ENCODE data around the gene DST. TPM values are rescaled to one million over a fixed set of nuclear protein-coding genes. Genes with fewer than 3 reads are reported as not detected.
A peak's percentile ranks its signal among the peaks of the same experiment; 100 is the strongest.
"Not testable (repeated sequence)": the region's sequence is repeated elsewhere in the genome, so short reads cannot be mapped to it uniquely, and the experiment has no call there.

Gene DST
- total RNA-seq, 1 experiment from 2014 or later, result 75.5 TPM

DNA sequence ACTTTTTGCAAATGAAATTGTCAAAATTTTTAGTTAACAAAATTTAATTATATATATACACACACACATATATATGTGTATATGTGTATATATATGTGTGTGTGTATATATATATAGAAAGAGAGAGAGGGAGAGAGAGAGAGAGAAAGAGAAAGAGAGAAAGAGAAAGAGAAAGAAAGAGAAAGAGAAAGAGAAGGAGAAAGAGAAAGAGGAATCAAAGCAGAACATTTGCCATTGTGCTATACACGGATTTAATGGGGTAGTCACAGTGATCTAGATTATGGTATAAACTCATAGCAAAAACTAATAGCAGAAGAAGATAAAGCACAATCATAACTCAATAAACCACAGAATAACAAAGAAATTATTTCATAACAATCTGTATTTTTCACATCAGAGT lies 126.7 kb downstream of the DST start:
- no peak for DNase-seq (ENCODE audit: low spot score)

DNA sequence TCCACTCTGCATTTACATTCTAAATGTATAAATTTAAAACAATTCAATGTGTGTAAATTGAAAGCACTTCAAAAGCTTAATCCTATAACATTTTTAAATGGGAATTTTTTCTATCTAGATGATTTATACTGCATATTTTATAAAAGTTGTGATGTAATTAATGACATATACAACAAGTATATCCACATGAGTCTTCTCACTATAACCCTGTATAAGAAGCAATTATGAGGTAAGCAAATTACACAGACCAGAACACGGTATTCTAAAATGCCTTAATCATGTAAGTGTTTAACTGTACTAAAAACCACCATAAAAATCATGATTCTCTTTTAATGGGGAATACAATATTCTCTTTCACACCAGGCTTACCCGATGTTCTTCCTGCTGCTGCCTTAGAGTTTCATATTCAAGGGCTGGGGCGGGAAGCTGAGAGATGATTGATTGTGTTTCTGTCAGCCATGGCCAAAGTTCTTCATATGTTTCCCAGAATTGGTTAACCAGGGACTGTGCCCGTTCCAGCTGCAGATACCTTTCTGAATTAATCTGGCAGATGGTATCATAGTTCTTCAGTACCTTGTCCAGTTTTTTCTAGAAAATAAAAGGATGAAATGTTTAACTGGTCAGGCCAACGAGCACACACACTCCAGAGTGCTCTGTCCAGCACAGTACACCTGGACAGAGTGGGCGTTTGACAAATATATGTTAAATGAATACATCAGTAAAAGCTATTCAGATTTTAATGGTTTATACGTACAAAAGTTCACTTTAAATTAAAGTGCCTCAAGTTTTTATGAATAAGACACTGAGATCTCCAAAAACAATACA lies 127.4 kb downstream of the DST start:
- no peak for DNase-seq (ENCODE audit: low spot score)

DNA sequence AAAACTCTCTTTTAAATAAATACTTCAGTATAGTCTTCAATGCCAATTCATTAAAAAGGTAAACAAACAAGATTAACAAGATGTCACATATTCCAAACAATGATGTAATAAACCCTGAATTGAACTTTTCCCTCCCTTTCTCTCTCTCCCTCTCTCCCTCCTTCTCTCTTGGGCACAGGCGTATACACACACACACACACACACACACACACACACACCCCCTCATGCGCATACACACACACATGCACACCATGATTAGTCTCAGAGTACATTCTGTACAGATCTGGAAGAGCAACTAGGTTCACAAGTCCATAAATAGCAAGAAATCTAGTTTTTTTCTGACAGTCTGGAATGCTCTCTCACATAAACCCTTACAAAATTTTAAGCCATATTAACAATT lies 128.3 kb downstream of the DST start:
- DNase-seq (ENCODE audit: low spot score), result peak; percentile 15

DNA sequence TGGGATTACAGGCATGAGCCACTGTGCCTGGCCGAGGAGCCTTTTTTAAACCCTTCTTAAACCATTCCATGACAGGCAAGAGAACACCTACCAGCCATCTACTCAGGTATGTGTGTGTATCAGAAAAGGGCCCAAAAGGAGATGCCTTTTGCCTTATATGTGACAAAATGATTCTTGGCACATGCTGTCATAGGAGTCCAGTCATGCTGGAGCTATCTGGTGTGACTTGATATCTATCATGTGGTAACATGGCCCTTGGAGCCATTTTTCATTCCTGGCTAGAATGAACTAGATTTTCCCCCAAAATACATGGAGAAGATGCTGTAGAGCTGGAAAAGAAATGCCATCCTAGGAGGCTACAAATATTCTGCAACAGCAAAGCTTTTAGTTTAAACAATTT lies 129.1 kb downstream of the DST start:
- DNase-seq (ENCODE audit: low spot score), result no peak

DNA sequence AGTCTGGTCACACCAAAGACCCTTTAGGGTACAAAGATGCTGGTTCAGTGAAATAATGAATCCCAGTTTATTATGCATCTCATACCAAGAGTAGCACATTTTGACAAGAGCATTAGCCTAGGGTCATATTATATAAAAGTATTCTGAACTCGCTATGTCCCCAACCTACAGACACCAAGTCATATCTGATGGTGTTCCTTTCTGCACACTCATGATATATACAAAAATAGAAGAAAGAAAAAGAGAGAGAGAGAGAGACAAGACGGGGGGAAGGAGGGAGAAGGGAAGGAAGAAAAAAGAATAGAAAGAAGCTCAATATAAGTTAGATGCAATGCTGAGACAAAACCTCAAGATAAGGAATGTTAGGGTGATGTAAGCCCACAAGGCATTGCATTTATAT lies 131.1 kb downstream of the DST start:
- DNase-seq (ENCODE audit: low spot score), result no peak

DNA sequence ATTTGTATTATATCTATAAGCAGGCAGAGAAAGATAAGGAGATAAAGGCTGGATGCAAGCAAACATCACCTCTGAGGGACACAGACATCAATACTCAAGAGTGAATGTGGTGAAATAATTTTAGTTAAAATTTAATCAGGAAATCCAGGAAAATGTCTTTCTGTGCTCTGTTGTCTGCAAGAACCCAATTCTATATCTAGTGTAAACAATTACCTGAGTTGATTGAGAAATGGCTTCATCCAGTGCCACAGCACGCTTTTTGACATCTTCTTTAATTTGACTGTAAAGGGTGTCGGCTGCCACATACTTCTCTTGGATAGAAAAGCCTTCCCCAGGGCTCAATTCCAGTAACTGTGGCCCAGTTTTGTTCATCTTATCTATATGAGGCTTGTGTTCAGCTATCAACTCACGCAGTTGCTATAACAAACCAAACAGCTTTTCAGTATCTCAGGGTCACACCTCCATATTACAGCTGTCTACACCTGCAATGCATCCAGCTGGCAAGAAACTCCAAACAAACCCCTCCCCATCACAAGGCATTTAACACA lies 131.6 kb downstream of the DST start:
- no peak for DNase-seq (ENCODE audit: low spot score)

DNA sequence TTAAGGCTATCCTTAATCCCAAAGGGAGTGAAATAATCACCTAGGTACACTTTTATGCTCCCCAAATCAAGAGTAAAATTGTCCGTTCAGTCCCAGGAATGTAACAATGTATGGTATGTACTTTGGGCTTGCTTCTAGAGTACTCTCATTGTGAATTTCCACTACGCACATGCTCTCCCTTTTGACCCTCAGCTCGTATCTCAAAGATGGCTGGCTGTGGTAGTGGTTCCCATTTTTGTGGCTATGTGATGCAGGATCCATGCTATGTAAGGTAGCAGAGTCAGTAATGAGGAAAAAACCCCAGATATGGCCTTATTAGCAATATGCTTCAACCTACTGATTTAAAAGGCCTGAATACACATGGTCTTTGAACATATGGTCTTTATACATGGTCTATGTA lies 133.7 kb downstream of the DST start:
- no peak for DNase-seq (ENCODE audit: low spot score)

DNA sequence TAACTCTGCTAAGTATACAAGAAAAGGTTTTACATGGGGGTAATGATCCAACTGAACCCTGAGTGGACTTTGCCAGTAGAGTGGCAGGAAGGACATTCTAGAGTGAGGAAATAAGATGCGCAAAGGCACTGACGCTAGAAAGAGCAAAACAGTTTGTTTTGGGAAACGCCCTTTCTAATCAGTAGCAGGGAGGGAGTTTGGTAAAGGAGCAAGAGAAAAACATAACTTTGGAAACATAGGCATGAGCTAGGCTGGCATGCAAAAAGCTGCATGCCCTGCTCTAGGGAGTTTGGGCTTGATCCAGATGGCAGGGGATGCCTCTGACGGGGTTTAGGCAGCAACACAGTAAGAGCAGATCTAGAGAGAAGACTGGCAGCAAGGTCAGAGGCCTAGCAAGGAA lies 135.2 kb downstream of the DST start:
- no peak for DNase-seq (ENCODE audit: low spot score)

DNA sequence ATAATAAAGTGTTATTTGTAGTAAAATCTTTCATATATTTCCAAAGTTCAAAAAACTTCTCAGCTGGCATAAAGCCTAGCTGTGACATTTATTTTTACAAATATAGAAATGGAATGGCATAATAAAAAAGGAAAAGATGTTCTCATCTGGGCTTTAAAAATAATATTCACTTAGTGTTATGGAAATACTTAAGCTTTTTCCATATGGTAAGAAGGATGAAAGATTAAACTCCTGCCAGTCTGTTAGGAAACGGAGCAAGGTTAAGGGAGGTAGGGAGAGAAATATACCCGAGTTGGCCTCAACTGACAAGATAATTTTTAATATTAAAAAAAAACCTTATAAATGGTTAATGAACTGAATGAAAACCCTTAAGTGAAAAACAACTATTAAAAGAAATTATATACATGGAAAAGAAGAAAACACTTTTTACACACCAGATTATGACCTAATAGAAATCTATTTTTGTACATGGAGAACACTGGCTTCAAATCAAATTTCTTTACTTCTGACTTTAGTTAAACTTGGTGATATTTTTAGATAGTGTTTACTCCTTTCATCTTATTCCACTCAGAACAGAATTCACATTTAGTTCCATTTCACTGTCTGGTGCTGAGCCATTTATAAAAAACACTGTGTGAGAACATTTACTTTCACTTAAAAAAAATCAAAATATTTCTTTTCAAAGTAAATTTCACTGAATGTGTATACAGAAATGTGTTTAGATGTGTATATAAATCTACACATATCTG lies 137.0 kb downstream of the DST start:
- no peak for DNase-seq (ENCODE audit: low spot score)

DNA sequence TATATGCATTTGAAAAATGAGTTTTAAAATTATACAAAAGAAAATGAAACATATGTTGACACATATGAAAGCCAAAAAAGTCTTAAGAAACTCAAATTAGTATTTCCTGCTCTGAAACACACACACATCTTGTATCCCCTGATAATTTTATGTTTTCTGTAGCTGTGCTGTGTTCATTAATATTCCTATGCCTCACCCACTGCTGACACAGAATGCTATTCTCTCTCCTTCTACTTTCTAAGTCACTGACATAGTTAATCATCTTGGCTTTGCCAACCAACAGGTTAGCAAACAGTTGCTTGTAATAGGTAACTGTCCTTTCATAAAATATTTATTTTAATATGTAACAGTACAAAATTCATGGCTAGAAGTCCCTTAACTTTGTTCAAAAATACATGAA lies 140.7 kb downstream of the DST start:
- DNase-seq (ENCODE audit: low spot score), result no peak

DNA sequence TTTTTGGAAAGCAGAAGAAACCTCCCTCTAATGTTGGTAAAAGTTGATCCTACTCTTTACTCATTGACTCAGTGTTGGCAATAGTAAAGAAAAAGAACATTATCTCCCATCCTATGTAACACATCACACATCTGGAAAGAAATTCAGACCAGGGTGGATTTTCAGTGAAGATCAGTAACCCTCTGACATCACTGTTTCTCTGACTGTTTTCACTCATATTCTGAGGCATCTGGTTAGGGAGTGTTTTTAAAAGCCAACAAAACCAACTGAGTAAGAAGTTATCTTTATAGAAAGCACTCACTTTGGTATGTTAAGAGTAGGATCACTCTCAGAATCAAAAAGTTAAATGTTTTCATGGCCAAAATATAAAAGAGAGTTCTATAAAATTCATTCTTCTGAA lies 143.6 kb downstream of the DST start:
- DNase-seq (ENCODE audit: low spot score), result no peak

DNA sequence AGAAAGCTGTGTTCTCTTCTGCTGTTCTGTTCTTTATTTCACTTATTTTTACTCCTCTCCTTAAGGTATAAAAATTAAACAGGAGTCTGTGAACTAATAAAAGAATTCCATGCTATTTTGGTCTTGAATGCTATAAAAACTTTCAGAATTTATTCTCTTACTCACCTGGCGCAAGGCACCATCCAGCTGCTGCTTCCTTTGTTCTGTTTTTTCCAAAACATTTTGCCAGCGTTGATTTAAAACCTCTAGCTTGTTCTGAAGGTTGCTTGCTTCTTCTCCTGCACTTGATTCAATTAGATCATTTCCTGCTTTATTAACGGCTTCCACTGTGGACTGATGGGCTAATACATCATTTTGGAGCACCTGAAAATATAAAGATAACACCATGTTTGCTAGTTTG lies 145.0 kb downstream of the DST start:
- no peak for DNase-seq (ENCODE audit: low spot score)

DNA sequence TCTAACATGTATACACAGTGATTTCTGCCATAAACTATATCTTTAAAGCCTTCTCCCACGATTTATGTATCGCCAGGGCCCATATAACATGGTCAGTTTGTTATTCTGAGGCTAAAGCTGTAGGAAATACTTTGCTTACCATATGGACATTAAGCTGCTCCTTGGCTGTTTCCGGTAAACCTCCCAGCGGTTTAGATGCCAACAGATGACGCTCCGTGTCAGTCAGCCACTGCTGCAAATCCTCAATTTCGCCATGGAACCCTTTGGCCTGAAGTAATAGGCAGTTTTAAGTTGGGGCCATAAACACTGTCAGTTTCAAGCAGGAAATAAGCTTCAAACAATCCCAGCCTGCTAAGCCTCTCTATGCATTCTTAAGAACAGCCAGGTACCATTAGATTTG lies 145.4 kb downstream of the DST start:
- DNase-seq (ENCODE audit: low spot score), result no peak

DNA sequence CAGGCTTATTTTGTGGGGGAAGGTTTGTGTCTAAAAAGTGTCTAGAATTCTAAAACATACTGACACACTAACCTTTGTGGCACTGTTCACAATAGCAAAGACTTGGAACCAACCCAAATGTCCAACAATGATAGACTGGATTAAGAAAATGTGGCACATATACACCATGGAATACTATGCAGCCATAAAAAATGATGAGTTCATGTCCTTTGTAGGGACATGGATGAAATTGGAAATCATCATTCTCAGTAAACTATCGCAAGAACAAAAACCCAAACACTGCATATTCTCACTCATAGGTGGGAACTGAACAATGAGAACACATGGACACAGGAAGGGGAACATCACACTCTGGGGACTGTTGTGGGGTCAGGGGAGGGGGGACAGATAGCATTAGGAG lies 146.0 kb downstream of the DST start:
- not testable (repeated sequence) for DNase-seq (ENCODE audit: low spot score)

DNA sequence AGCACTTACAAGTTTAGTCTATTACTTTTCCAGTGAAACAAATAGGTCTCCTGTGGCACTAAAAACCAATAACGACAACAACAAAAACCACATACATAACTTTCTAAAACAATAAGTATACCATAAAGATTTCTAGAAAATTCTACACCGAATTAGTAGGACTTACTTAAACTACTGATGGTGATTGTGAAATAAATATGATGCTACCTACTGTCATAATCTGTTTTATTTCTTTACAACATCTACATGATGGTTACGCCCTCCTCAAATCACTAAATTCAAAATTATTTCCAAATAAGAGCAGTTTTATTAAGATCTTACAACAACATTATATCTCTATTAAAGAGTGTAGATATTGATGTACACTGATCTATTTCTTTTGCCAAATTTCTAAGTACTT lies 147.0 kb downstream of the DST start:
- no peak for DNase-seq (ENCODE audit: low spot score)

DNA sequence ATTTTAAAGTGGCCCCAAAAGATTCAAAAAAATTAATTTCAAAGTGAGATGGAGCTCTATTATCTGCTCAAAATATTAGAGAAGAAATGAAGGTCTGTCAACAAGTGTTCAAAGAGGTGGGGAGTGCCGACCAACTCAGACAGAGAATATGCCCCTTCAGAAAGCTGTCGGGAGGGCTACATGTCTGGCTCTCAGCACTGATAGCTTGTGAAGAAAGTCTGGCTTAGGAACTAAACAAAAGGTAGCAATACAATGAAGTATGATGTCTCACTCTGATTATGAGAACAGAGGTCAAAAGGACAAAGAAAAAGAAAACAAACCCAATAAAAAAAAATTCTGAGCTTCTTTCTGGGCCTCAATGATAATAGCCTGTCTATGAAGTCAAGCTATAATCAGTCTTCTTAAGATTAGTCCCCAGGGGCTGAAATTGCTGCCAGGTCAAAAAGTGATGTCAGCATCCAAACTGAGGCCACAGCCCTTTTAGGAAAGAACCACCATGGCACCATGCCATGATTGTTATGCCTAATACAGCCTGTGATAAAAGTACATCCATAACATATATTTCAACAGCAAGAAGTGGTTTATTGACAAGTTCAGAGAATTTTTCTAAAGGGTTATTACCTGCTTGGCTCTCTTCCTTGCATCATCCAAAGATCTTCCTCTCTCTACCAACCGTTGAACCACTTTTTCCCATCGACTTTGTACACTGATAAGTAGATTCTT lies 150.9 kb downstream of the DST start:
- no peak for DNase-seq (ENCODE audit: low spot score)

DNA sequence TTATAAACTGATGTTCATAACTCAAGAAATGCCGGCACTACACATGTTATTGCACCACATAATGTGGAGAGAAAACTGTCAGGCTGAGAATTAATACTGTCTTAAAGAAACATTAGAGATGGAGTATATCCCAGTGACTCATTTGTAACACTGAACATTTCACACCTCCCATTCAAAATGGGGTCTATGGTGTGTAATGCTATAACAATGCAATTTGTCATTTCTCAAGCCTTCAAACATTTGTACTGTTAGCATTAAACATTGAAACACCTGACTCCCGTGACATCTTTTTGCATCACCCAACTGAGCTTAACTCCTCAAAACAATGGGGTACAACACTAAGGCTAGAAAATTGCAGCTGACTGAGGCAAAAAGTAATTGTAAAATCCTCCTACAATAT lies 151.7 kb downstream of the DST start:
- no peak for DNase-seq (ENCODE audit: low spot score)

DNA sequence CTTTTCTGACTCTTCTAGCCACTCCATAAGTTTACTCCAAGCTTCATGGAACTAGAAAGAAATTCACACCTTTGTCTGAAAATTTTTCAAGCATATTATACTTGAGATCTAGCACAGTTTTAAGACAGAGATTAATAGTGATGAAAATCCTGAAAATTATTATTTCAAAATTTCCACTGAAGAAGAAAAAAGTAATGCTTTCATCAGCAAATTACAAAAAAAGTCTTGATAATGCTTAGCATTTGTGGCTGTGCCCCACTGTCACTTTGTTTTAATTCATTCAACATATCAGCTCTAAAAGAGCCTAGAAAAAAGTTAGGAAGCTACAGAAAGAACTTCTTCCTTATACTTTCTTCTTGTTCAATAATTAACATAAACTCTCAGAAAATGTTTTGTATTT lies 153.1 kb downstream of the DST start:
- DNase-seq (ENCODE audit: low spot score), result no peak

DNA sequence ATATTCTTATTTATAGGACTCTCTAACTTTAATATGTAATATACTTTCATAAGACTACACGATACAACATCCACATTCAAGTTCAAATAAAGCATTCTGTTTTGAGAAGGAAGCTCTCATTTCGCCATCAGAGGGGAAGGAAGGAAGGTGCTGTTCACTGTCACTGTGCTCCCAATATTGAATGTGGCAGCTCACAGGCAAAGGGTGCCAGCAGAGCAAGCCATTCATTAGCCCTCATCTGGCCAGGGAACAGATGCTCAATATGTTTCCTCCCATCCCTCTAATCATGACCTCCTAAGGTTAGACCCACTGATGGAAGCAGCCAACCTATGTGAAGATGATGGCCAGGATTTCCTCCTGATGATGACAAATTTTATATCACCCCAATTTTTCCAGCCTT lies 154.4 kb downstream of the DST start:
- no peak for DNase-seq (ENCODE audit: low spot score)

DNA sequence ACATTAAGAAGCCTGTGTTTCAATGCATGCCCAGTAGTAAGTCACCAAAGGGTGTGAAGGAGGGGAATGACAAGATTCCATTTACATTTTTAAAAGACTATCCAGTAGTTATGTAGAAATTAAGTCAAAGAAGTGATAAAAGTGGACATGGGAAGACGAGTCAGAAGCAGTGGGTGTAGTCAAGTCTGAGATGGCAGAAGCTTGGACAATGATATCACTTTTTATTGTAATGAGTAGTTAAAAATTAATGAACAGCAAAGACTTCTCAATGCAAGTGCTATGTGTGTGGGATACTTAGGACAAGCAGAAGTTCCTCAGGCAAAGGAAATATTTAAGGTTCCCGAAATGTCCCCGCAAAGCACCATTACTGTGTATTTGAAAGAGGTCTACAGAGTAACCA lies 156.0 kb downstream of the DST start:
- DNase-seq (ENCODE audit: low spot score), result no peak

DNA sequence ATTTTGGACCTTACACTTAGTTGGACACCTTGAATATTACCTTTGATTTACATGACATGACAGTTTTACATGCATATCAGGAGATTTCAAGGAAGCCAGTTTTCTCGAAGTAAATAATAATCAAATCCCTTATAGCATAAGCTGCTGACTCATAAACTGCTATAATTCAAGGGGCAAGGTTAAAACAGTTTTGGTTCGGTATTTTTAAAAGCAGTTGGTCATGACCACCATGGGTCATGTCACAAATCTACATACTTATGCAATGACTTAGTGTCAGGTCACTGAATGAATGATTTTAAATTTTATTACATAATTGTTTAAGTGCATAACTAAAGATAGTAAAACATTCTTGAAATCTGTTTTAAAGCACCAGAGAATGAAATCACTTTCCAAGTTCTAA lies 158.0 kb downstream of the DST start:
- no peak for DNase-seq (ENCODE audit: low spot score)

DNA sequence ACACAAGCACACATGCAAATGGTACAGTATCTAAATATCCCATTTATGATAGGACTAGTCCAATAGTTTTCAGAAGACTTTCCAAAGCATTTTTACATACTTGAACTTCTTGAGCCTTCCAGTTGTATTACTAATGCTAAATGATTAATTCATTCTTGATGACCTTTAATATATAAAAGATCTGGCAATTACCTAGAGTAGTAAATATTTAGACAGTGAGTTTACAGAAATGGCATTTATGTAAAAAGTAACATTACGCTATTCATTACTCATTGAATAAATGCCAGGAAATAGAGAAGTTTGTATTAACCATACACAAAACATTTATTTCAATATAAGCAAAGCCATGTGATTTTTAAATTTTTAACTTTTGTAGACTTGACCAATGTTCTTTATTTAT lies 158.8 kb downstream of the DST start:
- DNase-seq (ENCODE audit: low spot score), result no peak

DNA sequence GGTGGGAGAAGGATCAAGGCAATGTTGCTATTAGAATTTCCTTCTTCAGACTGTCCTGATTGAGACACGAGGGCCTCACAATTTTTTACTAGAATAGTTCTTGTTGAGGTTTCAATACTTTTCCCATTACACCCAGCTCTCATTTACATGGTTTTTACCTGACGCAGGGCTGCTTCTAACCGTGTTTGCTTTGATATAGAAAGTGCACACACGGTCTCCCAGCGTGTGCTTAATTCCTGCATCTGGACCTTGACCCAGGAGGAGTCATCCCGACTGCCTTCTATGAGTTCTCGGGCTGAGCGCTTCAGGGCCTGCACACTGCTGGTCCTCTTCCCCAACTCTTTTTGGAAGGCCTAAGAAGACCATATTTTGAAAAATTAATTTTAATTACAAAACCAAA lies 160.2 kb downstream of the DST start:
- DNase-seq (ENCODE audit: low spot score), result no peak

All from H4 (cell line).